NCI-H2081 (cell line): ENCODE data around the gene SH3BP2.

ENCODE experiments used
- DNase-seq, 2 experiments: peaks; one replicate each; lab custom pipeline; 2025; lab: John Stamatoyannopoulos, UW

The SH3BP2 gene

GRCh38 chr4:2819244-2820215, 26.6 kb downstream of the SH3BP2 start:
- no peak for DNase-seq

DNA sequence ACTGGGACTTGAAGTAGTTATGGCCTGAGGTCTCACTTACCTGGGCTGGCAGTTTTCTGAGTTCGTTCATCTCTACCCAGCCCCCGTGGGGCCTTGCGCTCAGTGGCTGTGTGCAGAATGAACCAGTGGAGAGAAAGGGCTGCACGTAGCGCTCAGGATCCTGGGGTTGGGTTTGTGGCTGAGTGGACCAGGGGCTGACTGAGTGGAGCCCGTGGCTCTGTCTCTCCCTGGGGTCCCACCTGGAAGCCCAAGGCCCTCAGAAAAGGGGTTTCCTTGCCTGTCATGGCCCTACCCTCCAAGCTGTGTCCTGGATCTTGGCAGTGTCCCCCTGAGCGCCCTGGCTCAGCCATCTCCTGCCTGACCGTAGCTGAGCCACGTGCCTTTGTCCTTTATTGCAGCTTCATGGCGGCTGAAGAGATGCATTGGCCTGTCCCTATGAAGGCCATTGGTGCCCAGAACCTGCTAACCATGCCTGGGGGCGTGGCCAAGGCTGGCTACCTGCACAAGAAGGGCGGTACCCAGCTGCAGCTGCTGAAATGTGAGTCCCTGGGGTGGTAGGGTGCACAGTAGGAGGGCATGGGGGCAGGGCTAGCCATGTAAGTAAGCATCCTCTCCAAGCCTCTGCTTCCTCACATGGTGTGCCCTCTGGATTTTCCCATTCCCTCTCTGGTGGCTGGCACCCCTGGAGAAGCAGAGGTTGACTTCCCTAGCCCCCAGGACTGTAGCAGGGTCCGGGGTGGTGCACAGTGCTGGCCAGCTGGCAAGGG, 27.5 kb downstream of the SH3BP2 start:
- DNase-seq, result peak; percentile 20 to 45

- DNase-seq, result no peak
Observed at GRCh38 chr4:2822461-2823300, 29.8 kb downstream of the SH3BP2 start.

DNA sequence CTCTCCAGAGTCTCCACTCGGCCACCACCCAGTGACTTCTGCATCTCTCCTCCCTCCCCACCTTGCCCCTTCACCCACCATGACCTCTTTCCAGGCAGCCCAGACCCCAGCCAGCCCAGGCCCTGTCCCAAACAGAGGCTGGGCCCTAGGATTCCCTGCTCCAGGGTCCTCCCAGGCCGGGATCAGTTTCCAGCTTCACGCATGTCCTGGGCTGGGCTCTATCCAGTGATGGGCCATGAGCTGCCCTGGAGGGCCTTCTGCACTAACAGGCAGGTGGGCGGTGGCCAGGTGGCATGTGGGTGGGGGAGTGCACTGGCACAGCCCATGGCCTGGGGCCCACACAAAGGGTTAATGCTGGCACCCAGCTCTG, 30.4 kb downstream of the SH3BP2 start:
- no peak for DNase-seq

DNA sequence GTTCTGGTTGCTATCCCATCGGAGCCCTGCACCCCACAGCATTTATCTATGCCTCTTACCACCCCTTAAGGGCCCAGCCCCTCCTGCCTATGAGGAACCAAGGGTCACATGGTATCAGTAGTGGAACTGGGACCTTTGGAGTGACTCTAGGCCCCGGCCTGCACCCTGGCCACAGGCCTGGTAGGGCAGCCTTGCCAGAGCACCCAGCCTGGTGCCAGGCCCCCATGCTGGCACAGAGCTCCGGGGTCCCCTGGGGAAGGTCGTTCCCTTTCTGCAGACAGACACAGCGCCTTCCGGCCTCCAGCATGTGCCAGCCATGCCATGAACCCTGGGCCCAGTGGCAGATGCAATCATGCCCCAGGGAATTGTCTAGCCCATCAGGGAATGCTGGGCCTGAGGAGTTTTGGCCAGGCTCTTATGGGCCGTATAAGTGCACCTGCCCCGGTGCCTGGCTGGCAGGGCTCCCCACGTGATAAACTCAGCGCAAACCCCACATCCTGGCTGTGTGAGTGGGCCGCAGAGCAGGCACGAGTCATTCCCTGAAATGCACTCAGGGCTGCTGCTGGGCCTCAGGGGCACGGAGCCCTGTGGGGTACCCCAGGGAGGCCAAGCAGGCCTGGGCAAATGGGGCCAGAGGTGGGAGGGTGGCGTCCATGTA, 30.9 kb downstream of the SH3BP2 start:
- no peak for DNase-seq

DNA sequence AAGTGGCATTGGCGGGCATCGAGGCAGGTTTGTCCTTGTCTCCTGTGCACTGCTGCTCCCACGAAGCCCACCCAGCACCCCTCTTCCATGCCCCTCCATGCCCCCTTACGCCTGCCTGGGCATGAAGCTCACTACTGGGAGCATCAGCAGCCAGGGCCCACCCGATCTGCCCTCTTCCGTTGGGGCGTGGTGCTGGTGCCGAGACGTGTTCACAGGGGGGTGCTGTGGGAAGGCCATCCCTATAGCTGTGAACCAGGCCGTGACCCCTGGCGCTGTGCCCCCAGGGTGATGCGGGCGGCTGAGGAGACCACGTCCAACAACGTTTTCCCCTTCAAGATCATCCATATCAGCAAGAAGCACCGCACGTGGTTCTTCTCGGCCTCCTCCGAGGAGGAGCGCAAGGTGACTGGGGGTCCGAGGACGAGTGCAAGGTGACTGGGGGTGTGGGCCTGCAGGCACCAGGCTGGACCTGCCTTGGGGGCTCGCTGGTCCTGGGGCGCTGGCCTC, 31.5 kb downstream of the SH3BP2 start:
- no peak for DNase-seq

DNA sequence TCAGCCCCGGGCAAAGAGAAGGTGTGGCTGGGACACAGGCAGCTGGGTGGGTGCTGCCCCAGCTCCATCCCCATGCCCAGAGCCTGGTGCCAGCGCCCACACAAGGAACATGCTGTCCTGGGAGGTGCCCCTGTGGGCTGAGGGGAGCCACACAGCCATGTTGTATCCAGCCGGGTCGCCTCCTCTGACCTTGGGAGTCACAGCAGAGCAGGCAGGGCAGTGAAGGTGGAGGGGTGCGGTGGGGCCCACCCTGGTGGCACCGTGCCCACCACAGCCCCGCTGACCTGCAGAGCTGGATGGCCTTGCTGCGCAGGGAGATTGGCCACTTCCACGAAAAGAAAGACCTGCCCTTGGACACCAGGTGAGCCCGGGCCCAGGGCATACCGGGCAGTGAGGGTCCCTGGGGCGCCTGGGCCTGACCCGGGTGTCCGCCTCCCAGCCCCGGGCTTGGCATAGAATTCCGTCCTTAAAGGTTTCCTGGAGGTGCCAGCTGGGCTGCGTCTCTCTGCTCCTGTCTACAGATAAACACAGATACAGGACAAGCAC, 32.0 kb downstream of the SH3BP2 start:
- DNase-seq, result no peak

GRCh38 chr4:2825740-2826139, 32.9 kb downstream of the SH3BP2 start:
- DNase-seq, result no peak

- DNase-seq, result no peak
Observed at GRCh38 chr4:2827071-2827873, 34.4 kb downstream of the SH3BP2 start.

GRCh38 chr4:2827874-2828751, 35.2 kb downstream of the SH3BP2 start:
- no peak for DNase-seq

GRCh38 chr4:2828758-2829181, 35.9 kb downstream of the SH3BP2 start:
- no peak for DNase-seq

DNA sequence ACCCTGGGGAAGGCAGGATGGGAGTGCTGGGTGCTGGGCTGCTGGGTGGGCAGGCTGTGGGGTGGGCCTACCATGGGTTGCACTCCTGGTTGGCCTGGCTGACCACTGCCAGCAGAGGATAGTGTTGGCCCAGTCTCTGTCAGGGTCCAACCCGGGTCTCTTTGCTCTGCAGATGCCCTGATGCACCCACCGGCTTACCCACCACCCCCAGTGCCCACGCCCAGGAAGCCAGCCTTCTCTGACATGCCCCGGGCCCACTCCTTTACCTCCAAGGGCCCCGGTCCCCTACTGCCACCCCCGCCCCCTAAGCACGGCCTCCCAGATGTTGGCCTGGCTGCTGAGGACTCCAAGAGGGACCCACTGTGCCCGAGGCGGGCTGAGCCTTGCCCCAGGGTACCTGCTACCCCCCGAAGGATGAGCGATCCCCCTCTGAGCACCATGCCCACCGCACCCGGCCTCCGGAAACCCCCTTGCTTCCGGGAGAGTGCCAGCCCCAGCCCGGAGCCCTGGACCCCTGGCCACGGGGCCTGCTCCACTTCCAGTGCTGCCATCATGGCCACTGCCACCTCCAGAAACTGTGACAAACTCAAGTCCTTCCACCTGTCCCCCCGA, 36.5 kb downstream of the SH3BP2 start:
- no peak for DNase-seq

GRCh38 chr4:2829933-2830451, 37.1 kb downstream of the SH3BP2 start:
- no peak for DNase-seq

- no peak for DNase-seq
Observed at GRCh38 chr4:2830632-2831610, 38.0 kb downstream of the SH3BP2 start.

GRCh38 chr4:2831611-2832308, 38.9 kb downstream of the SH3BP2 start:
- no peak for DNase-seq

DNA sequence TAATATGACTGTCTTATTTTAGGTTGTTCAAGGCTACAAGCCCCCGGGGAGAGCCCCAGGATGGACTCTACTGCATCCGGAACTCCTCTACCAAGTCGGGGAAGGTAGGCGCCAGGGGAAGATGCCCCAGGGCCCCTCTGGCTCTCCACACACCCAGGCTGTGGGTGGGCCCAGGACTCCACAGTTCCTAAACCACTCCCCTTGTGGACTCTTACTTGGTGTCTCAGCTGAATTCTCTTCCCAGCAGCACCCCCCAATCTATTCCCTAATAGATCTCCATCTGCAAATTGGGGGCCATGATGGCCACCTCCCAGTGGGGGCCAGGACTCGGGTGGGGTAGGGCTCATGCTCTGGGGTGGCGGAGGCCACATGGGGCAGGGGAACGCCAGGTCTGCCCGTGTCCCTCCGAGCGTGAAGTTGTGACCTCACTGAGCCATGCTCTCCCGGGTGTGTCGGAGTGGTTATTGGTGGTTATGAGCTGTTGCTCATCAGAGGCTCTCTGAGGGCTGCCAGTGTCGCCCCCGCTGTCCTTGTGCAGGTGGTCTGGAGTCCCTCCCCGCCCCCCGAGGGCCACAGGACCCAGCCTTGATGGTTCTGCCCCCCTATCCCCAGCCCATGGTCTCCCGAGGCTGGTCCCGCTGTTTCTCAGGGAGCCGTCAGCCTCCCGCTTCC, 39.6 kb downstream of the SH3BP2 start:
- no peak for DNase-seq
